ENCODE measurements around the gene POU5F1.

- TF ChIP-seq, protein P1, sequence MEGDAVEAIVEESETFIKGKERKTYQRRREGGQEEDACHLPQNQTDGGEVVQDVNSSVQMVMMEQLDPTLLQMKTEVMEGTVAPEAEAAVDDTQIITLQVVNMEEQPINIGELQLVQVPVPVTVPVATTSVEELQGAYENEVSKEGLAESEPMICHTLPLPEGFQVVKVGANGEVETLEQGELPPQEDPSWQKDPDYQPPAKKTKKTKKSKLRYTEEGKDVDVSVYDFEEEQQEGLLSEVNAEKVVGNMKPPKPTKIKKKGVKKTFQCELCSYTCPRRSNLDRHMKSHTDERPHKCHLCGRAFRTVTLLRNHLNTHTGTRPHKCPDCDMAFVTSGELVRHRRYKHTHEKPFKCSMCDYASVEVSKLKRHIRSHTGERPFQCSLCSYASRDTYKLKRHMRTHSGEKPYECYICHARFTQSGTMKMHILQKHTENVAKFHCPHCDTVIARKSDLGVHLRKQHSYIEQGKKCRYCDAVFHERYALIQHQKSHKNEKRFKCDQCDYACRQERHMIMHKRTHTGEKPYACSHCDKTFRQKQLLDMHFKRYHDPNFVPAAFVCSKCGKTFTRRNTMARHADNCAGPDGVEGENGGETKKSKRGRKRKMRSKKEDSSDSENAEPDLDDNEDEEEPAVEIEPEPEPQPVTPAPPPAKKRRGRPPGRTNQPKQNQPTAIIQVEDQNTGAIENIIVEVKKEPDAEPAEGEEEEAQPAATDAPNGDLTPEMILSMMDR (IDR thresholded peaks at IDR 0.05; ENCODE audit: low read depth, low read length), result no peak
- TF ChIP-seq POLR2A (IDR thresholded peaks at IDR 0.05; ENCODE audit: extremely low read depth, insufficient read length), result no peak
Measured at GRCh38 chr6:31116661-31117385, 53.7 kb downstream of the POU5F1 start.

All from NB4 (cell line).